Daoy (cell line): ENCODE data around the gene FAM120C. TPM values are rescaled to one million over a fixed set of nuclear protein-coding genes. Genes with fewer than 3 reads are reported as not detected.

Experiments
- DNase-seq: peaks from one replicate; pipeline ENCODE4 v3.0.0-alpha.2; 2015; ENCODE audit warnings: low read depth
- total RNA-seq: library from RNA; depleted of rRNA; stranded (reverse); fragments of >200 nt; shearing (Covaris generic); gene quantifications from 2 replicates; pipeline ENCODE4 v1.2.3, GENCODE V29; 2014; rRNA removed

The FAM120C gene
- total RNA-seq, 1 experiment from 2014 or later: 9.2 TPM

DNA sequence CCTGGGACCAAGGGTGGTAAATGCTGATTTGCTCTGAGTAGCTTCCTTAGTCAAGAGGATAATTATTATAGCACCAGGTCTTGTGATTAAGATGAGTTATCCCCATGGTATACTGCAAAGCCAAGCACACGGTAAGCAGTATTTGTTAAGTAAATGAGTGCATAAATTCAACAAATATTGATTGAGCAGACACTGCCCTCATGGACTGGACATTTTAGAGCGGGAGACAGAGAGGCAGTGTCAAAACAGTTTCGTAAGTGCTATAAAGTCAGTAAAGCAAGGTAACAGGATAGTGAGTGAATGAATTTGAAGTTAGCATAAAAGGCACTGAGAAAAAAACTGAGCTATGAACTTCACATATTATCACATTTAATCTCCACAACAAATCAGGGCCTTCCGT is 152.7 kb downstream of the FAM120C start:
- no peak for DNase-seq

DNA sequence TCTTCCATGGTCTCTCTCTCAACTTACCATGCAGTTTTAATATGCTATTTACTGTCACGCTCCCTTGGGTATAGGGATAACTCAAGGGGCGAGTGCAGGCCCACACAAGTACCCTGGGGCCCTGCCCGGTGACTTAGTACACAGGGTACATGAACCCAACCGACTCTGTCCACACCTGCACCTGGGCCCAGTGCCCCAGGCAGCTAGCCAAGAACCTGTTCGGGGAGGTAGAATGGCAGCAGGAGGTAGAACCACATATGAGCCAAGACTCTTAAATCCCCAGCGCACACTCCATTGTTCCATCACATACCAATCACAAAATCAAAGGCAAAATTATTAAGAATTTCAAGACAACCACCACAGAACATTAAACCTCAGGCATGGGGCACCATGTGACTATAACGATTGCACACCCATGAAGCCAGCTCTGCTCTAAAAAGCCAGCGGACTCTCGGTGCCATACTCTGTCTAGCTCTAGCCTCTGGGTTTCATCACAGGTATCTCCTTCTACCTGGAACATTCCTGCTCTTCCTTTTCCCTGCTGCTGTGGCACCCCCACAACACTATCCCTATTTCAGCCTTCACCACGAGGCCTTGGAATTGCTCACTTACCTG is 153.4 kb downstream of the FAM120C start:
- DNase-seq: no peak

DNA sequence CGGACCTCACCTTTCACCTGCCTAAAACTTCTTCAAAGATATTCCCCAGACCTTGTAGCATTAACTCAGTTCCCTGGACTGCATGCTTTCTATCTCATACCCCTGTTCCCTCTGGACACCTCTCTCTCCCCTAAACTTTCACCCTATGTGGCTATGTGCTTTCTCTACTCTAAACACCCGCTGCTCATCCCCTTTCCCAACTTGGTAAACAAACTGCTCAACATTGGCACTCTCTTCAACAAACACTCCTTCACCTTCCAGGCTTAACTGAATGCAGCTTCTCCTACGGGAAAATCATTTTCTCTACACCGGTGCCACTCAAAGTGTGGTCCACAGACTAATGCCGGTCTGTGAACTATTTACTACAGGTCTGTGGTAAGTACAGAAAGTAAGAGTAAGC is 158.7 kb downstream of the FAM120C start:
- no peak for DNase-seq

Other genes starting within 250 kb of the FAM120C start
- gene PHF8, start 138.8 kb downstream of the FAM120C start, total RNA-seq: 13.8 and 24.9 TPM in 2 replicates
- 3.6 and 4.0 TPM in 2 replicates for gene WNK3, start 174.8 kb upstream of the FAM120C start, total RNA-seq